Measurements from ENCODE around the gene CFB.

DNA sequence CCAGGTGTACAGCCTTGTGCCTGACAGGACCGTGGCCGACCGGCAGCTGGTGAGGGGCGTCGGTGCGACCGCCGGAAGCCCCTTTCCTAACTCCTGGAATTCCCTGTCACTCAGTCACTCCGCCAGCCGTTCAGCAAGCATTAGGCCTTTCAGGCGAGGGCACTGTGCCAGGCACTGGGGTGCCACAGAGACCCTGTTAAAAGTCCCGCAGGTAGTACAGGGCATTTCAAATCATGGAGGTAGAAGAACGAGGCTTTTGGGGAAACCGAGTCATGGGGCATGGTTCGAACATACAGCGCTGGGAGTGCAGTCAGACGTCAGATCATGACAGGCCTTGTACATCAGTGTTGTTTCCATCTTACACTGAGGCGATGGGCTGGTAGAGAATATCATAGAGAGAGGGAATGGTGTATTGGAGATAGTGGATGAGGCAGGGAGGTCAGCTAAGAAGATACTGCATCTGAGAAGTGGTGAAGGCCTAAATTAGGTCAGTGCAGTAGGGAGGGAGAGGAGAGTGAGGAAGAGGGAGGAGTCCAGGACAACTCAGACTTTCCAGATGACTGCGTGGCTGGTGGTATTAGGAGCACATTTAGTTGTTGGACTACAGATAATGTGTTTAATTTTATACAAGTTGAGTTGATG, 26.9 kb downstream of the CFB start:
- TF ChIP-seq, protein P1, sequence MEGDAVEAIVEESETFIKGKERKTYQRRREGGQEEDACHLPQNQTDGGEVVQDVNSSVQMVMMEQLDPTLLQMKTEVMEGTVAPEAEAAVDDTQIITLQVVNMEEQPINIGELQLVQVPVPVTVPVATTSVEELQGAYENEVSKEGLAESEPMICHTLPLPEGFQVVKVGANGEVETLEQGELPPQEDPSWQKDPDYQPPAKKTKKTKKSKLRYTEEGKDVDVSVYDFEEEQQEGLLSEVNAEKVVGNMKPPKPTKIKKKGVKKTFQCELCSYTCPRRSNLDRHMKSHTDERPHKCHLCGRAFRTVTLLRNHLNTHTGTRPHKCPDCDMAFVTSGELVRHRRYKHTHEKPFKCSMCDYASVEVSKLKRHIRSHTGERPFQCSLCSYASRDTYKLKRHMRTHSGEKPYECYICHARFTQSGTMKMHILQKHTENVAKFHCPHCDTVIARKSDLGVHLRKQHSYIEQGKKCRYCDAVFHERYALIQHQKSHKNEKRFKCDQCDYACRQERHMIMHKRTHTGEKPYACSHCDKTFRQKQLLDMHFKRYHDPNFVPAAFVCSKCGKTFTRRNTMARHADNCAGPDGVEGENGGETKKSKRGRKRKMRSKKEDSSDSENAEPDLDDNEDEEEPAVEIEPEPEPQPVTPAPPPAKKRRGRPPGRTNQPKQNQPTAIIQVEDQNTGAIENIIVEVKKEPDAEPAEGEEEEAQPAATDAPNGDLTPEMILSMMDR (IDR thresholded peaks at IDR 0.05; ENCODE audit: insufficient read depth, low read depth, low read length) = no peak
- no peak for TF ChIP-seq EZH2 (IDR thresholded peaks at IDR 0.05; ENCODE audit: insufficient read depth, low read length)
